T47D (cell line): ENCODE data around the gene PRPF40B.
A peak's percentile ranks its signal among the peaks of the same experiment; 100 is the strongest.

ENCODE experiments used
- DNase-seq, 2 experiments: peaks; one replicate each; pipeline versions ENCODE4 v3.0.0 to v3.0.0-alpha.2; 2011 to 2012; ENCODE audit warnings: low read depth in 1 of 2, low spot score in 1 of 2
- JUND ChIP-seq: IDR thresholded peaks from 2 replicates; pipeline ENCODE4 v1.6.1; 2012; ENCODE audit warnings: low read depth
- in situ Hi-C: cut with HindIII; loops from 2 replicates; pipeline ENCODE4 v1.10.0; 2016; ENCODE audit warnings: low sequenced_read_pairs, low pct_unique_long_range_greater_than_20kb

PRPF40B gene

GRCh38 chr12:49646871-49647654 is 23.7 kb downstream of the PRPF40B start:
- no peak for TF ChIP-seq JUND
- DNase-seq = no peak
- in situ Hi-C loops = no loop called here

GRCh38 chr12:49647827-49648711 is 24.7 kb downstream of the PRPF40B start:
- TF ChIP-seq JUND = no peak
- in situ Hi-C loops = no loop called here

GRCh38 chr12:49648712-49649003 is 25.3 kb downstream of the PRPF40B start:
- no peak for TF ChIP-seq JUND

More at GRCh38 chr12:49647827-49648711, 24.7 kb downstream of the PRPF40B start:
- DNase-seq = no peak

GRCh38 chr12:49649445-49649844 is 26.1 kb downstream of the PRPF40B start:
- in situ Hi-C loops = no loop called here
- no peak for TF ChIP-seq JUND
- no peak for DNase-seq

More at GRCh38 chr12:49648712-49649003, 25.3 kb downstream of the PRPF40B start:
- no peak for DNase-seq
- in situ Hi-C loops = no loop called here

- no peak for TF ChIP-seq JUND
- in situ Hi-C loops = no loop called here
- DNase-seq = no peak
These were observed 26.5 kb downstream of the PRPF40B start for GRCh38 chr12:49649892-49650291.

- no peak for TF ChIP-seq JUND
- DNase-seq = no peak
- in situ Hi-C loops = no loop called here
These were observed 28.5 kb downstream of the PRPF40B start for GRCh38 chr12:49651855-49652254.

- in situ Hi-C loops = no loop called here
- DNase-seq = peak in 1 of 2 experiments; percentile 40
- TF ChIP-seq JUND = no peak
These were observed 29.7 kb downstream of the PRPF40B start for GRCh38 chr12:49652921-49653520.

- TF ChIP-seq JUND = no peak
- in situ Hi-C loops = no loop called here
- no peak for DNase-seq
These were observed 31.4 kb downstream of the PRPF40B start for GRCh38 chr12:49654715-49655114.

- DNase-seq = no peak
- in situ Hi-C loops = no loop called here
- no peak for TF ChIP-seq JUND
These were observed 32.4 kb downstream of the PRPF40B start for GRCh38 chr12:49655595-49656236.

- TF ChIP-seq JUND = no peak
- DNase-seq = no peak
- in situ Hi-C loops = no loop called here
These were observed 34.9 kb downstream of the PRPF40B start for GRCh38 chr12:49658276-49658675.

- TF ChIP-seq JUND = no peak
- DNase-seq = no peak
- in situ Hi-C loops = no loop called here
These were observed 36.4 kb downstream of the PRPF40B start for GRCh38 chr12:49659753-49660152.

- no peak for TF ChIP-seq JUND
- in situ Hi-C loops = no loop called here
These were observed 37.8 kb downstream of the PRPF40B start for GRCh38 chr12:49661191-49661590.

GRCh38 chr12:49661746-49662145 is 38.4 kb downstream of the PRPF40B start:
- in situ Hi-C loops = no loop called here
- DNase-seq = no peak
- no peak for TF ChIP-seq JUND

More at GRCh38 chr12:49661191-49661590, 37.8 kb downstream of the PRPF40B start:
- DNase-seq = no peak
